Body of pancreas (tissue), 4 donors: ENCODE data around the gene RIC8A. TPM values are rescaled to one million over a fixed set of nuclear protein-coding genes. Genes with fewer than 3 reads are reported as not detected.

Source experiments
- ATAC-seq: fragments of 150-250 bp; one replicate; pipeline ENCODE4 v1.9.1; 2016
- DNase-seq, 4 donors: peaks; one replicate each; pipeline ENCODE4 v3.0.0-alpha.2; 2019
- H3K27ac ChIP-seq, 4 donors: fragments of 200-600 bp; sonication (generic); 1 replicate in 3 of 4; 2 replicates in 1 of 4; pipeline versions ENCODE4 v1.5.1 to v1.6.1; 2016 to 2019; ENCODE audit warnings: mild to moderate bottlenecking in 1 of 4, mixed read lengths in 1 of 4, moderate library complexity in 1 of 4
- H3K27me3 ChIP-seq, 2 donors: fragments of 200-600 bp; sonication (generic); one replicate each; pipeline ENCODE4 v1.6.0; 2016; ENCODE audit warnings: mild to moderate bottlenecking in 1 of 2
- H3K36me3 ChIP-seq, 2 donors: fragments of 200-600 bp; sonication (generic); replicated peaks in 1 of 2; 2 replicates each; pipeline ENCODE4 v1.5.1; 2016; ENCODE audit warnings: low read depth in 2 of 2; ENCODE audit not compliant: insufficient read depth in 1 of 2
- H3K4me1 ChIP-seq: fragments of 200-600 bp; sonication (generic); one replicate; pipeline ENCODE4 v1.6.0; 2016
- H3K4me3 ChIP-seq, 2 donors: fragments of 200-600 bp; sonication (generic); 1 replicate in 1 of 2; 2 replicates in 1 of 2; pipeline ENCODE4 v1.5.1; 2016 to 2019
- H3K9me3 ChIP-seq, 3 donors: fragments of 200-600 bp; sonication (generic); 1 replicate in 2 of 3; 2 replicates in 1 of 3; pipeline ENCODE4 v1.5.1; 2016
- CTCF ChIP-seq, 7 experiments: fragments of 450-650 bp in 4 of 7; fragments of 200-600 bp in 3 of 7; sonication (generic) in 3 of 7; IDR thresholded peaks; one replicate each; pipeline ENCODE4 v1.5.1; 2016 to 2019; ENCODE audit warnings: antibody characterized with exemption in 7 of 7
- POLR2A ChIP-seq, 3 donors: fragments of 450-650 bp; IDR thresholded peaks; one replicate each; pipeline ENCODE4 v1.6.1; 2016; ENCODE audit warnings: antibody characterized with exemption in 3 of 3, mild to moderate bottlenecking in 2 of 3
- WGBS, 2 donors: methylation state at CpG; one replicate each; pipeline ENCODE4 v1.1.5; 2017; 5-methylcytosine and 5-hydroxymethylcytosine counted together
- intact Hi-C: fragments of 100-400 bp; cut with DNase I; formaldehyde crosslinking; loops from one replicate; pipeline ENCODE4 v1.15.1; 2023
- total RNA-seq, 2 donors: library from RNA; depleted of rRNA; stranded (reverse); fragments of >200 nt; gene quantifications; one replicate each; pipeline ENCODE4 v1.1.0, GENCODE V29; 2016

The RIC8A gene
- total RNA-seq, 2 donors from 2014 or later: 59.3 to 88.5 TPM

- no peaks in the 10 kb centered on the region for H3K27me3 ChIP-seq
- H3K9me3 ChIP-seq: no peaks in the 10 kb centered on the region
- peaks cover 34% of the 10 kb centered on the region for H3K4me1 ChIP-seq
- TF ChIP-seq CTCF (IDR thresholded peaks at IDR 0.05): no peak
- TF ChIP-seq POLR2A (IDR thresholded peaks at IDR 0.05): no peak
- peak overlapping the region in 1 of 4 donors; percentile 98 for H3K27ac ChIP-seq
- 83 to 87% methylated on average over 7 to 9 of the region's 9 CpGs for WGBS, 2 donors
- peaks cover 11 to 36% of the 10 kb centered on the region in 2 donors for H3K36me3 ChIP-seq
- intact Hi-C loops: no loop called here
- DNase-seq (peak in 1 of 4 donors; percentile 10), ATAC-seq (no peak)
- no peak overlapping the region for H3K4me3 ChIP-seq
Measured at GRCh38 chr11:210122-210802, 2.8 kb downstream of the RIC8A start.

GRCh38 chr11:210803-211180 is 3.3 kb downstream of the RIC8A start:
- Histone ChIP-seq H3K27me3 (no peaks in the 10 kb centered on the region), H3K27ac (no peak overlapping the region), H3K36me3 (peaks cover 11 to 36% of the 10 kb centered on the region in 2 donors), H3K4me1 (peaks cover 29% of the 10 kb centered on the region), H3K4me3 (no peak overlapping the region), H3K9me3 (no peaks in the 10 kb centered on the region)
- no peak for TF ChIP-seq CTCF (IDR thresholded peaks at IDR 0.05)
- no peak for TF ChIP-seq POLR2A (IDR thresholded peaks at IDR 0.05)
- DNase-seq: no peak
- intact Hi-C loops: no loop called here
- WGBS, 2 donors: 88 to 100% methylated on average over 2 to 5 of the region's 5 CpGs
- ATAC-seq: no peak

- 65% methylated on average over 5 of the region's 5 CpGs; no CpG with 5 or more reads in 1 of the 2 donors for WGBS, 2 donors
- DNase-seq (peak in 1 of 4 donors; percentile 3), ATAC-seq (no peak)
- Histone ChIP-seq H3K36me3 (peaks cover 11 to 36% of the 10 kb centered on the region in 2 donors), H3K9me3 (no peaks in the 10 kb centered on the region), H3K4me3 (no peak overlapping the region), H3K27ac (no peak overlapping the region), H3K4me1 (peaks cover 24% of the 10 kb centered on the region), H3K27me3 (no peaks in the 10 kb centered on the region)
- intact Hi-C loops: no loop called here
- TF ChIP-seq CTCF (IDR thresholded peaks at IDR 0.05) (no peak), POLR2A (IDR thresholded peaks at IDR 0.05) (no peak)
Measured at GRCh38 chr11:211295-211694, 3.8 kb downstream of the RIC8A start.

GRCh38 chr11:211741-212140 is 4.2 kb downstream of the RIC8A start:
- no peak overlapping the region for H3K27ac ChIP-seq
- H3K4me1 ChIP-seq: peaks cover 22% of the 10 kb centered on the region
- H3K4me3 ChIP-seq: no peak overlapping the region
- no peaks in the 10 kb centered on the region for H3K9me3 ChIP-seq
- TF ChIP-seq CTCF (IDR thresholded peaks at IDR 0.05): no peak
- TF ChIP-seq POLR2A (IDR thresholded peaks at IDR 0.05): no peak
- 74 to 81% methylated on average over 5 to 9 of the region's 9 CpGs for WGBS, 2 donors
- intact Hi-C loops: no loop called here
- no peaks in the 10 kb centered on the region for H3K27me3 ChIP-seq
- ATAC-seq (no peak), DNase-seq (no peak)
- peaks cover 11 to 36% of the 10 kb centered on the region in 2 donors for H3K36me3 ChIP-seq
